Astrocyte (in vitro differentiated cells and primary cell): Measurements from ENCODE around the gene RNF169. TPM values are rescaled to one million over a fixed set of nuclear protein-coding genes. Genes with fewer than 3 reads are reported as not detected.

Experiments used
- DNase-seq: peaks from one replicate; pipeline ENCODE4 v3.0.0-alpha.2; 2010; ENCODE audit warnings: low read depth
- FAIRE-seq: peaks from 2 replicates; lab custom pipeline; 2011; peaks lifted over from hg19 to GRCh38; lab: Jason Lieb, UNC
- H2AFZ ChIP-seq: 2 replicates; pipeline ENCODE4 v1.6.0; 2012; ENCODE audit warnings: low read depth, low read length, inconsistent platforms
- H3K27ac ChIP-seq: 2 replicates; pipeline ENCODE4 v1.5.1; 2011; ENCODE audit warnings: low read depth, low read length, inconsistent platforms
- H3K27me3 ChIP-seq: 2 replicates; pipeline ENCODE4 v1.6.0; 2011; ENCODE audit warnings: low read length, inconsistent platforms; ENCODE audit not compliant: insufficient read depth
- H3K36me3 ChIP-seq: 2 replicates; pipeline ENCODE4 v1.5.1; 2011; ENCODE audit warnings: low read length, inconsistent platforms; ENCODE audit not compliant: insufficient read depth
- H3K4me1 ChIP-seq: 2 replicates; pipeline ENCODE4 v1.5.1; 2011; ENCODE audit warnings: low read length, inconsistent platforms; ENCODE audit not compliant: insufficient read depth
- H3K4me2 ChIP-seq: 2 replicates; pipeline ENCODE4 v1.6.0; 2012; ENCODE audit warnings: low read length, inconsistent platforms
- H3K4me3 ChIP-seq: 2 replicates; pipeline ENCODE4 v1.5.1; 2011; ENCODE audit warnings: low read depth, mild to moderate bottlenecking, low read length, inconsistent platforms; ENCODE audit not compliant: insufficient read depth
- H3K79me2 ChIP-seq: 2 replicates; pipeline ENCODE4 v1.6.0; 2012; ENCODE audit warnings: mild to moderate bottlenecking, low read length, inconsistent platforms; ENCODE audit not compliant: insufficient read depth
- H3K9ac ChIP-seq: 2 replicates; pipeline ENCODE4 v1.6.0; 2012; ENCODE audit warnings: mild to moderate bottlenecking, low read length, inconsistent platforms
- H3K9me3 ChIP-seq: 2 replicates; pipeline ENCODE4 v1.5.1; 2012; ENCODE audit warnings: low read depth, mild to moderate bottlenecking, low read length, inconsistent platforms; ENCODE audit not compliant: insufficient read depth
- H4K20me1 ChIP-seq: 2 replicates; pipeline ENCODE4 v1.6.0; 2012; ENCODE audit warnings: low read length, inconsistent platforms; ENCODE audit not compliant: insufficient read depth
- H3K27ac Mint-ChIP-seq: one replicate; pipeline ENCODE4 v1.8.0; 2021; ENCODE audit warnings: mild to moderate bottlenecking, mixed read lengths; ENCODE audit not compliant: unreplicated experiment
- H3K27me3 Mint-ChIP-seq: one replicate; pipeline ENCODE4 v1.8.0; 2021; ENCODE audit warnings: low read depth, mixed read lengths; ENCODE audit not compliant: unreplicated experiment
- H3K36me3 Mint-ChIP-seq: one replicate; pipeline ENCODE4 v1.8.0; 2021; ENCODE audit warnings: low read depth, mixed read lengths; ENCODE audit not compliant: unreplicated experiment
- H3K4me1 Mint-ChIP-seq: one replicate; pipeline ENCODE4 v1.8.0; 2021; ENCODE audit warnings: low read depth, mixed read lengths; ENCODE audit not compliant: unreplicated experiment
- H3K4me3 Mint-ChIP-seq: one replicate; pipeline ENCODE4 v1.8.0; 2021; ENCODE audit warnings: mild to moderate bottlenecking, moderate library complexity, mixed read lengths; ENCODE audit not compliant: unreplicated experiment
- H3K9me3 Mint-ChIP-seq: one replicate; pipeline ENCODE4 v1.8.0; 2021; ENCODE audit warnings: mild to moderate bottlenecking, mixed read lengths; ENCODE audit not compliant: unreplicated experiment
- EZH2 ChIP-seq: IDR thresholded peaks from 2 replicates; pipeline ENCODE4 v1.6.1; 2012; ENCODE audit warnings: mild to moderate bottlenecking, low read length, inconsistent platforms; ENCODE audit not compliant: insufficient read depth
- total RNA-seq: library from RNA; stranded (reverse); gene quantifications from 2 replicates; pipeline ENCODE4 v1.2.1, GENCODE V29; 2021
- TF ChIP-seq, protein P1 (sequence below): IDR thresholded peaks from 2 replicates; pipeline ENCODE4 v1.5.1; 2011; ENCODE audit warnings: low read depth, mild to moderate bottlenecking, inconsistent platforms, low read length, moderate library complexity; ENCODE audit not compliant: insufficient read depth

Gene RNF169
- total RNA-seq, 1 donor from 2014 or later, result 10.7 TPM

DNA sequence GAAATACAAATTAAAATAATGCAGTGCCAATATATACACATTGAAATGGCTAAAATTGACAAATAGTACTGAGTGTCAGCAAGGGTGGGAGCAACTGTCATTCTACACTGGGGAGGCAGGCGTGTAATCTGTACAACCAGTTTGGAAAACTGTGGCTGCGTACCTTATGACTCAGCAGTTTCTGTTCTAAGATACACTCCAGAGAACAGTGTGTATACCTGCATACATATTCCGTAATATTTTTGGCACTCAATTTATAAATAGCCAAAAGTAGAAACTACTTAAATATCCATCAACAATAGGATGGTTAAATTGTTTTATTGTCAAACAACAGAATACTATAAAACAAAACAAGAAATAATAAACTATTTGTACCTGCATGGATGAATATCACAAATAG, 57.6 kb downstream of the RNF169 start:
- Histone ChIP-seq H3K9me3 (no peaks in the 10 kb centered on the region), H3K4me1 (no peaks in the 10 kb centered on the region), H2AFZ (no peak overlapping the region), H3K27ac (no peak overlapping the region), H3K36me3 (peaks cover 4% of the 10 kb centered on the region), H3K9ac (no peak overlapping the region), H3K27me3 (no peaks in the 10 kb centered on the region), H3K4me2 (no peak overlapping the region), H3K4me3 (no peak overlapping the region), H4K20me1 (peaks cover 7% of the 10 kb centered on the region), H3K79me2 (peaks cover 31% of the 10 kb centered on the region)
- FAIRE-seq (no peak), DNase-seq (no peak)
- no peaks in the 10 kb centered on the region for H3K9me3 Mint-ChIP-seq
- no peaks in the 10 kb centered on the region for H3K27me3 Mint-ChIP-seq
- H3K36me3 Mint-ChIP-seq, result peaks cover 4% of the 10 kb centered on the region
- no peaks in the 10 kb centered on the region for H3K4me1 Mint-ChIP-seq
- no peak overlapping the region for H3K4me3 Mint-ChIP-seq
- no peak for TF ChIP-seq EZH2
- TF ChIP-seq, protein P1, sequence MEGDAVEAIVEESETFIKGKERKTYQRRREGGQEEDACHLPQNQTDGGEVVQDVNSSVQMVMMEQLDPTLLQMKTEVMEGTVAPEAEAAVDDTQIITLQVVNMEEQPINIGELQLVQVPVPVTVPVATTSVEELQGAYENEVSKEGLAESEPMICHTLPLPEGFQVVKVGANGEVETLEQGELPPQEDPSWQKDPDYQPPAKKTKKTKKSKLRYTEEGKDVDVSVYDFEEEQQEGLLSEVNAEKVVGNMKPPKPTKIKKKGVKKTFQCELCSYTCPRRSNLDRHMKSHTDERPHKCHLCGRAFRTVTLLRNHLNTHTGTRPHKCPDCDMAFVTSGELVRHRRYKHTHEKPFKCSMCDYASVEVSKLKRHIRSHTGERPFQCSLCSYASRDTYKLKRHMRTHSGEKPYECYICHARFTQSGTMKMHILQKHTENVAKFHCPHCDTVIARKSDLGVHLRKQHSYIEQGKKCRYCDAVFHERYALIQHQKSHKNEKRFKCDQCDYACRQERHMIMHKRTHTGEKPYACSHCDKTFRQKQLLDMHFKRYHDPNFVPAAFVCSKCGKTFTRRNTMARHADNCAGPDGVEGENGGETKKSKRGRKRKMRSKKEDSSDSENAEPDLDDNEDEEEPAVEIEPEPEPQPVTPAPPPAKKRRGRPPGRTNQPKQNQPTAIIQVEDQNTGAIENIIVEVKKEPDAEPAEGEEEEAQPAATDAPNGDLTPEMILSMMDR, result no peak
- no peak overlapping the region for H3K27ac Mint-ChIP-seq

DNA sequence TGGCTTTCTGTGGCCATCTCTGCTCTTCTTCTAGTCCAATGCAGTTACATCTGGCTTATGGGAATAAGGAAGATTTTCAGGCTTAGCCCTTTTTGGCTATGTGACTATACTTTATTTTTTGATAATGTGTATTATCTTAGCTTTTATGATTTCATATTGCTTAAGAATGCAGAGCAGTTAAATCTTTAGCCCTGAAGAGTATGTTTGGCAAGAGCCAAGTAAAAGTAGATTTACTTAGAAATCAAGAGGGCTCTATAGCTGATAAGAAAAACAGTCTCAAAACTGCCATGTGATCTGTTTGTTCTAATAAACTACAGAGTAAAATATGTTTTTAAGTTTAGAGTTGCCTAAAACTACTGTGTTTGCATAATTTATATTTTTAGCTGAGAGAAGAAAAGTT, 61.2 kb downstream of the RNF169 start:
- no peak overlapping the region for H3K27ac ChIP-seq
- peaks cover 26% of the 10 kb centered on the region for H3K79me2 ChIP-seq
- FAIRE-seq (no peak), DNase-seq (no peak)
- no peak overlapping the region for H3K4me3 ChIP-seq
- Mint-ChIP-seq H3K9me3 (no peaks in the 10 kb centered on the region), H3K4me3 (no peak overlapping the region), H3K27me3 (no peaks in the 10 kb centered on the region), H3K27ac (no peak overlapping the region), H3K4me1 (no peaks in the 10 kb centered on the region), H3K36me3 (no peaks in the 10 kb centered on the region)
- no peak overlapping the region for H2AFZ ChIP-seq
- TF ChIP-seq, protein P1, result no peak
- no peak for TF ChIP-seq EZH2
- H3K9me3 ChIP-seq, result no peaks in the 10 kb centered on the region
- H3K4me2 ChIP-seq, result no peak overlapping the region
- peaks cover 4% of the 10 kb centered on the region for H4K20me1 ChIP-seq
- H3K27me3 ChIP-seq, result no peaks in the 10 kb centered on the region
- H3K4me1 ChIP-seq, result no peaks in the 10 kb centered on the region
- peaks cover 4% of the 10 kb centered on the region for H3K36me3 ChIP-seq
- no peak overlapping the region for H3K9ac ChIP-seq

DNA sequence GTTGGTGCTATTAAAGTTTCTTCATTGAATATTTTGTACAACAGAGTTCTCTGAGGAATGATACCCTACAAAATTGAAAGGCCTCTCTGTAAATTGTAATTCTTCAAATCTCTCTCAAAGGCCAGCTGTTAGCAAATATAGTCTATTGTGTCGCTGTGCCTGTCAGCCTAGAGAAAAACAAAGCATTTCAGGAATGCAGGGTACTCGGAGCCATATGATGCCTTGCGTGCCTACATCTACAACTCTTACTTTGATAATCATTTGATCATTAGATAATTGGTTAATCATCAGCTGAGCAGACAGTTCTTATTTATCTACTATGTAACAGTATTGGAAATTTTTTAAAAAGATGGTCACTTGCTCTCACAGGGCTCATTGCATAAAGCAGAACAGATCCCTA, 67.3 kb downstream of the RNF169 start:
- H3K4me2 ChIP-seq, result no peak overlapping the region
- Mint-ChIP-seq H3K4me3 (no peak overlapping the region), H3K36me3 (peaks cover 4% of the 10 kb centered on the region), H3K9me3 (no peaks in the 10 kb centered on the region), H3K27ac (peak overlapping the region; percentile 22), H3K27me3 (no peaks in the 10 kb centered on the region), H3K4me1 (peaks cover 22% of the 10 kb centered on the region)
- peaks cover 11% of the 10 kb centered on the region for H3K4me1 ChIP-seq
- H3K9me3 ChIP-seq, result no peaks in the 10 kb centered on the region
- DNase-seq (no peak), FAIRE-seq (no peak)
- H4K20me1 ChIP-seq, result no peaks in the 10 kb centered on the region
- H3K79me2 ChIP-seq, result peaks cover 4% of the 10 kb centered on the region
- H3K9ac ChIP-seq, result no peak overlapping the region
- no peak overlapping the region for H3K27ac ChIP-seq
- no peak overlapping the region for H2AFZ ChIP-seq
- H3K27me3 ChIP-seq, result no peaks in the 10 kb centered on the region
- TF ChIP-seq, protein P1, result no peak
- no peak for TF ChIP-seq EZH2
- peaks cover 4% of the 10 kb centered on the region for H3K36me3 ChIP-seq
- H3K4me3 ChIP-seq, result no peak overlapping the region
